T-helper 1 cell treated with Interleukin-12 subunit alpha and Interleukin-12 subunit beta and Interleukin-4 antibody, amounts not matched to agents 30 μg/mL and 1 μg/mL, for 36 hours (primary cell): ENCODE results near the gene ST3GAL2.
A peak's percentile ranks its signal among the peaks of the same experiment; 100 is the strongest.
"Not testable (repeated sequence)": the region's sequence is repeated elsewhere in the genome, so short reads cannot be mapped to it uniquely, and the experiment has no call there.

ENCODE experiments used
- H3K27ac Mint-ChIP-seq: one replicate; pipeline ENCODE4 v1.8.0; 2021; ENCODE audit warnings: mild to moderate bottlenecking, mixed read lengths
- H3K27me3 Mint-ChIP-seq: one replicate; pipeline ENCODE4 v1.8.0; 2021; ENCODE audit warnings: low read depth, mixed read lengths
- H3K36me3 Mint-ChIP-seq: one replicate; pipeline ENCODE4 v1.8.0; 2021; ENCODE audit warnings: low read depth, mixed read lengths
- H3K4me1 Mint-ChIP-seq: one replicate; pipeline ENCODE4 v1.8.0; 2021; ENCODE audit warnings: low read depth, mixed read lengths
- H3K4me3 Mint-ChIP-seq: one replicate; pipeline ENCODE4 v1.8.0; 2021; ENCODE audit warnings: mild to moderate bottlenecking, moderate library complexity, mixed read lengths
- H3K9me3 Mint-ChIP-seq: one replicate; pipeline ENCODE4 v1.8.0; 2021; ENCODE audit warnings: mixed read lengths

Gene ST3GAL2

DNA sequence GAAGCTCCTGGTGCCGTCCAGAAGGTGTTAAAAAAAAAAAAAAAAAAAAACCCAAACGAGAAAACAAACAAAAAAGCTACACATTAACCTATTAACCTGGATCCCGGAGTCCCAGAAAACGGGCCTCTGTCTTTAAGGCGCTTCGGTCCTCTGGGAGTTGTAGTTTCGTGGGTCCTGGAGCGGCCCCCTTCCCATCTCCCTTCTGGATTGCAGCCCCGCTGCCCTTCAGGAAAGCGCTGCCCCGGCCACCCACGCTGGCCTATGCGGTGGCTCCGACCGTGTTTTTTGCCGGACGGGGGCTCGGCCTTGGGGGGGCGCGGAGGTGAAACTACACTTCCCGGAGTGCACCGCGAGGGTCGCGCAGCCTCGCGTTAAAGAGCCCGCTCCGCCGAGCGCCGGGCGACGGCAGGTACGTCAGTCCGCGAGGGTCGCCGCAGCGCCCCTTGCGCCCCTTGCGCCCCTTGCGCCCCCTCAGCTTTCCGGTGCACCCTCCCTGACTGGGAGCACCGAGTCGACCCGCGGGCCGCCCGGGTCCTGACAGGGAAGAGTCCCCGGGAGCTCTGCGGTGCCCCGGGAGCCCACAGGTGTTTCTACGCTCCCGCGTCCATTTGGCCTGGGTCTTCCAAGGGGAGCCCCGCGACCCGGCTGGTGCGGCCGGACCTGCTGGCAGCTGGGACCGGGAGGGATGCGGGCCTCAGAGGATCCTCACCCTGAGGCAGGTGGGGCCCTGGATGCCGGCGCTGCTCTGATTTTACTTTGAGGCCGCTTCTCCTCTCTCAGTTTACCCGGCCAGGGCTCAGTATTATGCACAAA lies 15.5 kb upstream of the ST3GAL2 start, which contains the start of gene FCSK:
FCSK (plus strand) TSS at position 374 of the 813 bp plus-strand sequence. CDS start 8,596 bp downstream, outside the sequence.
- Mint-ChIP-seq H3K27ac (peak within 1 kb of the TSS; percentile 83), H3K4me1 (peaks cover 14% of the 10 kb centered on the region), H3K4me3 (peak within 1 kb of the TSS; percentile 90), H3K36me3 (no peaks in the 10 kb centered on the region), H3K9me3 (no peaks in the 10 kb centered on the region), H3K27me3 (peaks cover 4% of the 10 kb centered on the region)

DNA sequence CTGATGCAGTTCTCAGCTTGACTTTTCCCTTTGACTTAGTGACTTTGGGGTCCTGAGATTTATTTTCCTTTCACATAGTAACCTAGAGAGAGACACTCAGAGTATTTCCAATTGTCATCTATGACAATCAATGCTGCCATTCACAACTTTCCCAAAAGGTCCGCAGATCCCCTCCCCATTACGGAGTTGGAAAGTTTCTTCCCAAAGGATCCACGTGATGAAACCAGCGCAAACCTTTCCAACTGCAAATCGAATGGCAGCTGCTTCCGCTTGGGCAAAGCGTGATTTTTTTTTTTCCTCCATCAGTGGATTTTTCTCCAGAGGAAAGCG lies 15.0 kb upstream of the ST3GAL2 start:
- peaks cover 14% of the 10 kb centered on the region for H3K4me1 Mint-ChIP-seq
- H3K9me3 Mint-ChIP-seq, result no peaks in the 10 kb centered on the region
- H3K4me3 Mint-ChIP-seq, result peak overlapping the region; percentile 90
- no peaks in the 10 kb centered on the region for H3K36me3 Mint-ChIP-seq
- peaks cover 9% of the 10 kb centered on the region for H3K27me3 Mint-ChIP-seq
- H3K27ac Mint-ChIP-seq, result peak overlapping the region; percentile 67

DNA sequence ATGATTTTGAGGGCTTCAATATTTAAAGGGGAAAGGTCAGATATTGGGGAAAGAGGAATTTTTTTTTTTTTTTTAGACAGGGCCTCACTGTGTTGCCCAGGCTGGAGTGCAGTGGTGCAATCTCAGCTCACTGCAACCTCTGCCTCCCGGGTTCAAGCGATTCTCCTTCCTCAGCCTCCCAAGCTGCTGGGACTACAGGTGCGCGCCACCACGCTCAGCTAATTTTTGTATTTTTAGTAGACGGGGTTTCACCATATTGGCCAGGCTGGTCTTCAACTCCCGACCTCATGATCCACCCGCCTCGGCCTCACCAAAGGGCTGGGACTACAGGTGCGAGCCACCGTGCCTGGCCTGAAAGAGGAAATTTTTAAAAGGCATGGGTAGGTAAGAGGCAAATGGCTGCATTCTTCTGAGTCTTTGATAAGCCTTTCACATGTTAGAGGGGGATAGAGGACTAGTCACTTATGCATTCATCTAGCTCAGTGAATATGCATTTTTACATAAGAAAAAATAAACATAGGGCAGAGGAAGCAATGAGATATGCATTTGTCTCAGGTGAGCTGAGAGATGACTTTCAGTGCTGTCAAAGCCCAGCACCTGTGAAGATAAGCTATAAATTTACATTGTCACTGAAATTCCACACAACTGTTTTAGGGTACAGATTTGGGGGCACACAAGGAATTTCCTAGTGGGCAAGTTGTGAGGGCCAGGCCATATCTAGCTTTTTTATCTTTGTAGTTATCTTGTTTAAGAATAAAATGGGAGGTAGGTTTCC lies 14.4 kb upstream of the ST3GAL2 start:
- Mint-ChIP-seq H3K4me3 (peak overlapping the region; percentile 90), H3K36me3 (no peaks in the 10 kb centered on the region), H3K4me1 (peaks cover 14% of the 10 kb centered on the region), H3K27ac (peak overlapping the region; percentile 80), H3K27me3 (peaks cover 9% of the 10 kb centered on the region), H3K9me3 (no peaks in the 10 kb centered on the region)

DNA sequence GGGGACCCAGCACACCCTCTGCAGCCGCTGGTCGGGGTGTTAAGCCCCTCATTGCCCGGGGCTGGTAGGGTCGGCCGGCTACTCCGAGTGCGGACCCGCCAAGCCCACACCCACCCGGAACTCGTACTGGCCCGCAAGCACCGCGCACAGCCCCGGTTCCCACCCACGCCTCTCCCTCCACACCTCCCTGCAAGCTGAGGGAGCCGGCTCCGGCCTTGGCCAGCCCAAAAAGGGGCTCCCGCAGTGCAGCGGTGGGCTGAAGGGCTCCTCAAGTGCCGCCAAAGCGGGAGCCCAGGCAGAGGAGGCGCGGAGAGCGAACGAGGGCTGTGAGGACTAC lies 12.1 kb upstream of the ST3GAL2 start:
- not testable (repeated sequence) for H3K4me3 Mint-ChIP-seq, H3K9me3 Mint-ChIP-seq, H3K36me3 Mint-ChIP-seq, H3K4me1 Mint-ChIP-seq, H3K27ac Mint-ChIP-seq
- peaks cover 12% of the 10 kb centered on the region for H3K27me3 Mint-ChIP-seq

DNA sequence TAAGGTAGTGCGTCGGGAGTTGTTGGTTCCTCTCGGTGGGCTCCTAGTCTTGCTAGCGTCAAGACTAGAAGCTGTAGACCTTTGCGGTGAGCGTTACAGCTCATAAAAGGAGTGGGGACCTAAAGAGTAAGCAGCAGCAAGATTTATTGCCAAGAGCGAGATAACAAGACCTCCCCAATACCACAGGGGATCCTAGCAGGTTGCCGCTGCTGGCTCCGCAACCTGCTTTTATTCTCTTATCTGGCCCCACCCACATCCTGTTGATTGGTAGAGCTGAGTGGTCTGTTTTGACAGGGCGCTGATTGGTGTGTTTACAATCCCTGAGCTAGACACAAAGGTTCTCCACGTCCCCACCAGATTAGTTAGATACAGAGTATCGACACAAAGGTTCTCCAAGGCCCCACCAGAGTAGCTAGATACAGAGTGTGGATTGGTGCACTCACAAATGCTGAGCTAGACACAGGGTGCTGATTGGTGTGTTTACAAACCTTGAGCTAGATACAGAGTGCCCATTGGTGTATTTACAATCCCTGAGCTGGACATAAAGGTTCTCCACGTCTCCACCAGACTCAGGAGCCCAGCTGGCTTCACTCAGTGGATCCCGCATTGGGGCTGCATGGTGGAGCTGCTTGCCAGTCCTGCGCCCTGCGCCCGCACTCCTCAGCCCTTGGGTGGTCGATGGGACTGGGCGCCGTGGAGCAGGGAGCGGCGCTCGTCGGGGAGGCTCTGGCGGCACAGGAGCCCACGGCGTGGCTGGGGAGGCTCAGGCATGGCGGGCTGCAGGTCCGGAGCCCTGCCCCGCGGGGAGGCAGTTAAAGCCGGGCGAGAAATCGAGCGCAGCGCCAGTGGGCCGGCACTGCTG lies 11.5 kb upstream of the ST3GAL2 start:
- not testable (repeated sequence) for H3K36me3 Mint-ChIP-seq, H3K4me3 Mint-ChIP-seq, H3K9me3 Mint-ChIP-seq

DNA sequence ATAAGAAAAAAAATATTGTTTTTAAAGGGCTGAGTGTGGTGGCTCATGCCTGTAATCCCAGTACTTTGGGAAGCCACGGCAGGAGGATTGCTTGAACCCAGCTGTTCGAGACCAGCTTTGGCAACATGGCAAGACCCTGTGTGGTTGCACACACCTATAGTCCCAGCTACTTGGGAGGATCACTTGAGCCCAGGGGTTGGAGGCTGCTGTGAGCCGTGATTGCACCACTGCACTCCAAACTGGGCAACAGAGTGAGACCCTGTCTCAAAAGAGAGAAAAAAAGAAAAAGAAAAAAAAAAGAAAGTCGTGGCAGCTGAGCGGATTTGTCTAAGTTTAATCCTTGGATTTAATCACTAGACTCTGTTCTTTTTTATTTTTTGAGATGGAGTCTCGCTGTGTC lies 9.2 kb upstream of the ST3GAL2 start:
- H3K27me3 Mint-ChIP-seq, result peaks cover 12% of the 10 kb centered on the region
- no peak overlapping the region for H3K27ac Mint-ChIP-seq
- no peaks in the 10 kb centered on the region for H3K9me3 Mint-ChIP-seq
- peaks cover 1% of the 10 kb centered on the region for H3K4me1 Mint-ChIP-seq
- no peak overlapping the region for H3K4me3 Mint-ChIP-seq
- H3K36me3 Mint-ChIP-seq, result no peaks in the 10 kb centered on the region

More for the DNA sequence above, 11.5 kb upstream of the ST3GAL2 start:
- not testable (repeated sequence) for H3K27ac Mint-ChIP-seq, H3K4me1 Mint-ChIP-seq
- H3K27me3 Mint-ChIP-seq, result peaks cover 12% of the 10 kb centered on the region

DNA sequence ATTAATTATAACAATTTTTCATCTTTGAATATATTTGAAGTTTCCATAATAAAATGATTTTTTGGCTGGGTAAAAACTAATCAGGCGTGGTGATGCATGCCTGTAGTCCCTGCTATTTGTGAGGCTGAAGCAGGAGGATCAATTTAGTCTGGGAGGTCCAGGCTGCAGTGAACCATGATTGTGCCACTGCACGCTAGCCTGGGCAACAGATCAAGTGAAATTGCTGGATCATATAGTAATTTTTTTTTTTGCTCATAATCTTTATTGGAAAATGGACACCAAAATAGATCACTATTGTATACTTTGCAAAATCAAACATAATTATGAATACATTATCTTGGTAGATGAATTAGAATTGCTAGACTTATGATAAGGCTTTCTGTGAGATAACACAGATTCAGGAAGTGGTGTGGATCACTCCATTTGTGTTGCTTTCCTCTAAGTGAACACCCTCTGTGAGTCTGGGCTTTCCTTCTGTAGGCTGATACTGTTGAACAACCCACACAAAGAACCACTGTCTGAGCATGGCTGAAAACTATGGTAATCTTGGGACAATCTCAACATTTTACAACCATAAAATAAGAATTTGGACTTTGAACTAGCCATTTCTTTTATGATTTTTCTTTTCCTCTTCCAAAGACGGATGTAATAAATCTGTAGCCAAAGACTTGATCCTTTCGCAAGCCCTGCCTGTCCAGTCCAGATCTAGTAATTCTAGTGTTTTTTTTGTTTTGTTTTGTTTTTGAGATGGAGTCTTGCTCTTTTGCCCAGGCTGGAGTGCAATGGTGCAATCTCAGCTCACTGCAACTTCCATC lies 5.6 kb upstream of the ST3GAL2 start:
- peaks cover 8% of the 10 kb centered on the region for H3K27me3 Mint-ChIP-seq
- no peak overlapping the region for H3K27ac Mint-ChIP-seq
- no peak overlapping the region for H3K4me3 Mint-ChIP-seq
- H3K4me1 Mint-ChIP-seq, result no peaks in the 10 kb centered on the region
- no peaks in the 10 kb centered on the region for H3K36me3 Mint-ChIP-seq
- no peaks in the 10 kb centered on the region for H3K9me3 Mint-ChIP-seq

DNA sequence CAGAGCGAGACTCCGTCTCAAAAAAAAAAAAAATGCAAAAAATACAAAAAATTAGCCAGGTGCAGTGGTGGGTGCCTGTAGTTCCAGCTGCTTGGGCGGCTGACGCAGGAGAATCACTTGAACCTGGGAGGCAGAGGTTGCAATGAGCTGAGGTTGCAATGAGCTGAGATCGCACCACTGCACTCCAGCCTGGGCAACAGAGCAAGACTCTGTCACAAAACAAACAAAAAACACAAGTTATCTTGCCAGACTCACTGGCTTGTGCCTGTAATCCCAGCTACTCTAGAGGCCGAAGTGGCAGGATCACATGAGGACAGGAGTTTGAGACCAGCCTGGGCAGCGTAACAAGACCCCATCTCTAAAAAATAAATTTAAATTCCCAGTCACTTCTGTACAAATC lies 3.4 kb upstream of the ST3GAL2 start:
- Mint-ChIP-seq H3K27ac (no peak overlapping the region), H3K4me3 (no peak overlapping the region), H3K36me3 (peaks cover 5% of the 10 kb centered on the region), H3K9me3 (no peaks in the 10 kb centered on the region), H3K4me1 (peaks cover 10% of the 10 kb centered on the region), H3K27me3 (no peaks in the 10 kb centered on the region)

DNA sequence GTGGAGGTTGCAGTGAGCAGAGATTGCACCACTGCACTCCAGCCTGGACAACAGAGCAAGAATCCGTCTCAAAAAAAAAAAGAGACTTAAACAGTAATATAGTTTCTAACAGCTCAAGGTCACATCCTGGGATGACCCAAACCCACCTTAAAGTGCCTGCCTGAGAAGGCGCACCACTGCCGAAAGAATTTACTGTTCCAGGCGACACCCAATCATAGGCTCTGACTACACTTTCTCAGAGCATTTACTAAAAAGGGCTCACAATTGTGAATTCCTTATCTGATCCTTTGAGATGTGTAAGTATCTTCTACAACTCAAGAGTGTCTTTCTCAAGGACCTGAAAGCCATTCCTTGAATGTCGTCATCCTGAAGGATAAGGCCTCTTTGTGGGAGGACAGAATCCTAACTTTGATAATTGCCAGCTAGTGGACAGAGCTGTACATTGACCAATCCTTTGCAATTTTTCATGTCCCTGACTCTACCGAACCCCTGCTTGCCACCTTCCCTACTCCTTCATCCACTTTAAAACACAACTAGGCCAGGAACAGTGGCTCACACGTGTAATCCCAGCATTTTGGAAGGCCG lies 2.6 kb upstream of the ST3GAL2 start:
- no peak overlapping the region for H3K27ac Mint-ChIP-seq
- peaks cover 5% of the 10 kb centered on the region for H3K36me3 Mint-ChIP-seq
- no peaks in the 10 kb centered on the region for H3K9me3 Mint-ChIP-seq
- H3K4me3 Mint-ChIP-seq, result no peak overlapping the region
- H3K4me1 Mint-ChIP-seq, result peaks cover 17% of the 10 kb centered on the region
- H3K27me3 Mint-ChIP-seq, result no peaks in the 10 kb centered on the region

DNA sequence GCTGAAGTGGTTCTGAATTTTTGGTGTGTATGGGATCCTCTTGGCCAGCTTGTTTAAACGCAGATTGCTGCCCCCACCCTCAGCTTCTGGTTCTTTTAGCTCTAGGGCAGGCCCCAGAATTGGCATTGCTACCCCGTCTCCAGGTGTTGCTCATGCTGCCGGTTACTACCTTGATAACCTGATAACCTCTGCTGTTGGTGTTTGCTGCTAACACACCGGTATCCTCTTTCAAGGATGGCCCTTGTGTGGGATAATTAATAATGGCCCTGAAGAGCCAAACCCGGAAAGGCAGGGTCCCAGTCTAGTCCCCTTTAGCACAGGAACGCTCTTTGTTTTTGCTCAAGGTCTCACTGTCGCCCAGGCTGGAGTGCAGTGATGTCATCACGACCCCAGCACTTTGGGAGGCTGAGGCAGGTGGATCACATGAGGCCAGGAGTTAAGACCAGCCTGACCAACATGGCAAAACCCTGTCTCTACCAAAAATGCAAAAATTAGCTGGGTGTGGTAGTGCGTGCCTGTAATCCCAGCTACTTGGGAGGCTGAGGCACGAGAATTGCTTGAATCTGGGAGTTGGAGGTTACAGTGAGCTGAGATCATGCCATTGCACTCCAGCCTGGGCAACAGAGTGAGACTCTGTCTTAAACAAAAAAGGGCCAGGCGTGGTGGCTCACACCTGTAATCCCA lies 1.3 kb upstream of the ST3GAL2 start:
- no peaks in the 10 kb centered on the region for H3K9me3 Mint-ChIP-seq
- no peak overlapping the region for H3K27ac Mint-ChIP-seq
- H3K4me3 Mint-ChIP-seq, result peak overlapping the region; percentile 89
- H3K4me1 Mint-ChIP-seq, result peaks cover 19% of the 10 kb centered on the region
- H3K27me3 Mint-ChIP-seq, result no peaks in the 10 kb centered on the region
- H3K36me3 Mint-ChIP-seq, result peaks cover 5% of the 10 kb centered on the region

DNA sequence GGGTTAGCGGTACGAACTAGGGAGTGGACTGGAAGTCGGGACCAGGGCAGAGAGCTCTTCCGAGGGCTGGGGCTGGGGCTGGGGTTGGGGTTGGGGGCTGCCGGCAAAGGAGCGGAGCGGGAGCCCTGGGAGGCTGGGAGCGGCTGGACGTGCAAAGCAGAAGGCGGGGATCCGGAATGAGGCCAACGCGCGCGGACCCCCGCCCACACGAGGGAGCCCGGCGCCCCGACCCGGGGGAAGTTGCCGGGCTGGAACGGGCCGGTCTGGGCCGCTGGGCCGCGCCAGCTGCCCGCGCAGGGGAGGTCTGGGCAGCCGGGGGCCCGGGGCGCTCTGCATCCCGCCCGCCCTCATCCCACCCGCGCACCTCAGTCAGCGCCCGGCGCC lies 323 bp downstream of the ST3GAL2 start:
- Mint-ChIP-seq H3K27me3 (no peaks in the 10 kb centered on the region), H3K36me3 (peaks cover 13% of the 10 kb centered on the region), H3K4me1 (peaks cover 24% of the 10 kb centered on the region), H3K27ac (peak overlapping the region; percentile 87), H3K9me3 (no peaks in the 10 kb centered on the region), H3K4me3 (peak overlapping the region; percentile 97)

DNA sequence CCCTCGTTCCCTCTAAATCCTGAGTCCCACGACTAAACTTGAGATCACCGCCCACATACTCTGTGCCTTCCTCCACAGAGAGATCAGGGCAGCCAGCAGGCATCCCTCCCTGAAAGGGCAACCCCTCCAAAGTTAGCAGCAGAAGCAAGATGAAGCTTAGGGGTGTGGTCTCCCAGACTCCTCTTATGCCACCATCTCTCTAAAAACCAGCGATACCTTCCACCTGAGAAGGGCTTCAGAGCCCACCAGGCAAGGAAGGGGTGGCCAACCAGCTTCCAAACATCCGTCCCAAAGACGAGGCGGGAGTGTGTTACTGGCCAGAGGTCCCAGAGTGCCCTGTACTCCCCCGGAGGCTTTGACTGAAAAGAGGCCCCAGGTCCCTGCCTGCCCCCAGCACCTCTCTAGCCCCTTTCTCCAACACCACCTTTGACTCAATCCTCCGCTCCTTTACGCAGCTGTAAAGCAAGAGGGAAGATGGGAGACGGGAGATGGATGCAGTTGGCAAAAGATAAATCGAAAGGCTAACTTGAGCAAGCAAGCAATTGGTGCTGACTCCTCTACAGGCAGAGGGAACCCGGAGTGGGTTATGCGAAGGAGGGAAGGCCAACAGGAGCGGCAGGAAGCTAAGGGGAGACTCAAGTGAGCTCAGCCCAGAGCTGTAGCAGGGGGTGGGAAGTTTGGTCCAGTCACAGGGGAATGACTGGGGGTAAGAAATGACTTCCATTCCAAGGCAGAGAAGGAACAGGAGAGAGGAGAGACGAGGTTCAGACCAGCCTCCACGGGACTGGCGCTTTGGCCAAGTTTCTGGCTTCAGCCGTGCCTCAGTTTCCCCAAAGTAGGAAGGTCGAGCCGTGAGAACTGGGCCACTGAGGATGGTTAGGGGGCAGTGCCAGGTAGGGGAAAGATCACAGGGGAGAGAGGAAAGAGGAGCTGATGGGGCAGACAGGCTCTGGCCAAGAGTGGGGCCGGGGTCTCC lies 1.0 kb downstream of the ST3GAL2 start:
- Mint-ChIP-seq H3K27me3 (no peaks in the 10 kb centered on the region), H3K27ac (peak overlapping the region; percentile 87), H3K4me3 (peak overlapping the region; percentile 97), H3K9me3 (no peaks in the 10 kb centered on the region), H3K4me1 (peaks cover 30% of the 10 kb centered on the region), H3K36me3 (peaks cover 15% of the 10 kb centered on the region)
